ENCODE measurements around the gene RALGAPA2.

DNA sequence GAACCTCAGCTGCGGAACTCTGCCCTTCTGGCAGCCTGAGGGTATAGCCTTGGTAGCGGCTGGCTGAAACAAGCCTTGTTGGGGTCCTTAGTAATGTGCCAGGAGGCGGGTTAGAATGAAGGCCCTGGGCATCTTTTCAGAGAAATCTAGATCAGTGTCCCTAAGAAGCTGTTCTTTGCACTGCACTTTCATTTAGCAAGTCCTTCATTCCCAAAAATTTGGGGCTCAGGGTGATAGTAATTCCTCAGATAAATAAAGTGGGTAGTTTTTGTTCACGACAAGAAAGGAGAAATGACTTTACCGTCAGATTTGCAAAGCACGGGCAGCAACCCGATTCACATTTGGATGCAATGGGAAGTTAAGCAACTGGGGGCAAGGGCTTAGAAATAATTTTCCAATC lies 341.4 kb downstream of the RALGAPA2 start:
- TF ChIP-seq POLR2AphosphoS5 (IDR thresholded peaks at IDR 0.05; ENCODE audit: low read depth) (no peak), EZH2 (IDR thresholded peaks at IDR 0.05; ENCODE audit: low read depth, unreplicated experiment) (peak; percentile 28), NANOG (IDR thresholded peaks at IDR 0.05; ENCODE audit: borderline replicate concordance) (no peak), EZH2phosphoT487 (IDR thresholded peaks at IDR 0.05; ENCODE audit: unreplicated experiment) (no peak), ZNF331 (CRISPR knock-in tag; IDR thresholded peaks at IDR 0.05; ENCODE audit: low read depth) (no peak)
- TF ChIP-seq, protein P1, sequence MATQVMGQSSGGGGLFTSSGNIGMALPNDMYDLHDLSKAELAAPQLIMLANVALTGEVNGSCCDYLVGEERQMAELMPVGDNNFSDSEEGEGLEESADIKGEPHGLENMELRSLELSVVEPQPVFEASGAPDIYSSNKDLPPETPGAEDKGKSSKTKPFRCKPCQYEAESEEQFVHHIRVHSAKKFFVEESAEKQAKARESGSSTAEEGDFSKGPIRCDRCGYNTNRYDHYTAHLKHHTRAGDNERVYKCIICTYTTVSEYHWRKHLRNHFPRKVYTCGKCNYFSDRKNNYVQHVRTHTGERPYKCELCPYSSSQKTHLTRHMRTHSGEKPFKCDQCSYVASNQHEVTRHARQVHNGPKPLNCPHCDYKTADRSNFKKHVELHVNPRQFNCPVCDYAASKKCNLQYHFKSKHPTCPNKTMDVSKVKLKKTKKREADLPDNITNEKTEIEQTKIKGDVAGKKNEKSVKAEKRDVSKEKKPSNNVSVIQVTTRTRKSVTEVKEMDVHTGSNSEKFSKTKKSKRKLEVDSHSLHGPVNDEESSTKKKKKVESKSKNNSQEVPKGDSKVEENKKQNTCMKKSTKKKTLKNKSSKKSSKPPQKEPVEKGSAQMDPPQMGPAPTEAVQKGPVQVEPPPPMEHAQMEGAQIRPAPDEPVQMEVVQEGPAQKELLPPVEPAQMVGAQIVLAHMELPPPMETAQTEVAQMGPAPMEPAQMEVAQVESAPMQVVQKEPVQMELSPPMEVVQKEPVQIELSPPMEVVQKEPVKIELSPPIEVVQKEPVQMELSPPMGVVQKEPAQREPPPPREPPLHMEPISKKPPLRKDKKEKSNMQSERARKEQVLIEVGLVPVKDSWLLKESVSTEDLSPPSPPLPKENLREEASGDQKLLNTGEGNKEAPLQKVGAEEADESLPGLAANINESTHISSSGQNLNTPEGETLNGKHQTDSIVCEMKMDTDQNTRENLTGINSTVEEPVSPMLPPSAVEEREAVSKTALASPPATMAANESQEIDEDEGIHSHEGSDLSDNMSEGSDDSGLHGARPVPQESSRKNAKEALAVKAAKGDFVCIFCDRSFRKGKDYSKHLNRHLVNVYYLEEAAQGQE (IDR thresholded peaks at IDR 0.05; ENCODE audit: unreplicated experiment) = no peak
- TF ChIP-seq, protein P2, sequence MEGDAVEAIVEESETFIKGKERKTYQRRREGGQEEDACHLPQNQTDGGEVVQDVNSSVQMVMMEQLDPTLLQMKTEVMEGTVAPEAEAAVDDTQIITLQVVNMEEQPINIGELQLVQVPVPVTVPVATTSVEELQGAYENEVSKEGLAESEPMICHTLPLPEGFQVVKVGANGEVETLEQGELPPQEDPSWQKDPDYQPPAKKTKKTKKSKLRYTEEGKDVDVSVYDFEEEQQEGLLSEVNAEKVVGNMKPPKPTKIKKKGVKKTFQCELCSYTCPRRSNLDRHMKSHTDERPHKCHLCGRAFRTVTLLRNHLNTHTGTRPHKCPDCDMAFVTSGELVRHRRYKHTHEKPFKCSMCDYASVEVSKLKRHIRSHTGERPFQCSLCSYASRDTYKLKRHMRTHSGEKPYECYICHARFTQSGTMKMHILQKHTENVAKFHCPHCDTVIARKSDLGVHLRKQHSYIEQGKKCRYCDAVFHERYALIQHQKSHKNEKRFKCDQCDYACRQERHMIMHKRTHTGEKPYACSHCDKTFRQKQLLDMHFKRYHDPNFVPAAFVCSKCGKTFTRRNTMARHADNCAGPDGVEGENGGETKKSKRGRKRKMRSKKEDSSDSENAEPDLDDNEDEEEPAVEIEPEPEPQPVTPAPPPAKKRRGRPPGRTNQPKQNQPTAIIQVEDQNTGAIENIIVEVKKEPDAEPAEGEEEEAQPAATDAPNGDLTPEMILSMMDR (conservative IDR thresholded peaks at IDR 0.05; ENCODE audit: low read depth in 2 of 2) = no peak
- TF ChIP-seq, protein P3, sequence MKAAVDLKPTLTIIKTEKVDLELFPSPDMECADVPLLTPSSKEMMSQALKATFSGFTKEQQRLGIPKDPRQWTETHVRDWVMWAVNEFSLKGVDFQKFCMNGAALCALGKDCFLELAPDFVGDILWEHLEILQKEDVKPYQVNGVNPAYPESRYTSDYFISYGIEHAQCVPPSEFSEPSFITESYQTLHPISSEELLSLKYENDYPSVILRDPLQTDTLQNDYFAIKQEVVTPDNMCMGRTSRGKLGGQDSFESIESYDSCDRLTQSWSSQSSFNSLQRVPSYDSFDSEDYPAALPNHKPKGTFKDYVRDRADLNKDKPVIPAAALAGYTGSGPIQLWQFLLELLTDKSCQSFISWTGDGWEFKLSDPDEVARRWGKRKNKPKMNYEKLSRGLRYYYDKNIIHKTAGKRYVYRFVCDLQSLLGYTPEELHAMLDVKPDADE (IDR thresholded peaks at IDR 0.05) = no peak
